HTR-8/SVneo (cell line): ENCODE measurements around the gene ABHD16A.
"Not testable (repeated sequence)": the region's sequence is repeated elsewhere in the genome, so short reads cannot be mapped to it uniquely, and the experiment has no call there.

ENCODE experiments used
- DNase-seq: peaks from one replicate; pipeline ENCODE4 v3.0.0; 2011; ENCODE audit warnings: low spot score, mixed read lengths; ENCODE audit not compliant: insufficient read length
- FAIRE-seq: peaks from 2 replicates; lab custom pipeline; 2011; peaks lifted over from hg19 to GRCh38; lab: Jason Lieb, UNC

ABHD16A gene

DNA sequence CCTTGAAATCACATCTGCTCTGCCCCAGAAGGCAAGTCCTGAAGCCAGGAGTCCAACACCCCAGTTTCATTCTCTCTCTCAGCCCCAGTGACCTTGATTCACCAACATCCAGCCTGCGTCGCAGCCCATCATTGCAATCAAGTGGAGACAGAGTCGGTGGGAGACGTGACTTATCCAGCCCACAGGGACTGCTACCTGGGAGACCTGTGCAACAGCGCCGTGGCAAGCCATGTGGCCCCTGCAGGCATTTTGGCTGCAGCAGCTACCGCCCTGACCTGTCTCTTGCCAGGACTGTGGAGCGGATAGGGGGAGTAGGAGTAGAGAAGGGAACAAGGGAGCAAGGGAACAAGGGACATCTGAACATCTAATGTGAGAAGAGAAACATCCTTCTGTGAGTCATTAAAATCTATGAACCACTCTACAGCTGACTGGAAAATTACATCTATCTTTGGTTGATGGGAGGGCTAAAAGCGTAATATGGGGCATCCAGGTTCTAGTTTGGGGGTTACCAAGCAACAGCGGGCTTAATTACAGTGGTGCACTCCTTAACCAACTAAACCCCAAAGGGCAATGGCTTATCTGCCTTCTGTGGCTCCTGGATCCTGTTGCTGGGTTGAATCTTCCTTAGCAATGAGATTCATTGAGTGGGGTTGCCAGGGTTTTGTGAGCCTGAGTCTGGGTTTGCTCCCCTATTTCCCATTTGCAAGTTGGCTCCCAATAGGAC, 14.5 kb upstream of the ABHD16A start:
- peak; percentile 4 for FAIRE-seq

DNA sequence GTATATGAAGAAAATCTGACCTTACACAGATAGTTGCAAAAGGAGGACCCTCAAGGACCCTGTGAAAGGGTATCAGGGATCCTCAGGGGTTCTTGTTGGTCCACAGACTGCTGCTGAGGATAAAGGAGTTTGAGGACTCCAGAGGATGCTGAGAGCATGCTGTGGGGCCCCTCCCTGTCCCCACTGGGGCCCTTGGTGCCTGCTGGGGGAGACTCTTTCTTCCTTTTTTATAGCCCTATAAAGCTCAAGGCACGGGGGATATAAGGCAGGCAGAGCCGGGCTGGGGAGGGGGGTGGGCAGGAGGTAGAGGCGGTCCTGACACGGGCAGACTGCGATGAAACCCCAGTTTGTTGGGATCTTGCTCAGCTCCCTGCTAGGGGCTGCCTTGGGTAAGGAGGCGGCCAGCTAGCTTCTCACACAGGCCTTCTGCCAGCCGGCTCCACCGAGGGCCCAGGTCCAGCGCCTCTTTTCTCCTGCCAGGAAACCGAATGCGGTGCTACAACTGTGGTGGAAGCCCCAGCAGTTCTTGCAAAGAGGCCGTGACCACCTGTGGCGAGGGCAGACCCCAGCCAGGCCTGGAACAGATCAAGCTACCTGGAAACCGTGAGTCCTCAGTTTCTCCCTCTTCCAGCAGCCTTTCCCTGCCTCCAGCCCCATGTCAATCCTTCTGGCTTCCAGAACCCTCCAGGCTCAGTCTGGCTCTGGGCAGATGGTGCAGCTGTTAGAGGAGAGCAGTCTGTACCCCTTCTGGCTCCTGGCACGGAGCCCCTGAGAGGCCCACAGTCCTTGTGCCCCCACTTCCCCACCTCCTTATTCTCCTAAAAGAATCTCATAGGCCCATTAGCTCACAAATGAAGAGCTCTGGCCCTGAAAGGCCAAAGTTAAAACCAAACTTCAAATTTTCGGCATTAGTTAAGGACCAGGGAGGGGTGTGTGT, 12.2 kb upstream of the ABHD16A start, which contains the start of gene LY6G6D:
Gene LY6G6D (plus strand): TSS at position 327 of the 937 bp plus-strand sequence. CDS start 8 bp downstream, at position 335.
- FAIRE-seq: no peak

More for the DNA sequence above, 14.5 kb upstream of the ABHD16A start:
- DNase-seq: no peak

DNA sequence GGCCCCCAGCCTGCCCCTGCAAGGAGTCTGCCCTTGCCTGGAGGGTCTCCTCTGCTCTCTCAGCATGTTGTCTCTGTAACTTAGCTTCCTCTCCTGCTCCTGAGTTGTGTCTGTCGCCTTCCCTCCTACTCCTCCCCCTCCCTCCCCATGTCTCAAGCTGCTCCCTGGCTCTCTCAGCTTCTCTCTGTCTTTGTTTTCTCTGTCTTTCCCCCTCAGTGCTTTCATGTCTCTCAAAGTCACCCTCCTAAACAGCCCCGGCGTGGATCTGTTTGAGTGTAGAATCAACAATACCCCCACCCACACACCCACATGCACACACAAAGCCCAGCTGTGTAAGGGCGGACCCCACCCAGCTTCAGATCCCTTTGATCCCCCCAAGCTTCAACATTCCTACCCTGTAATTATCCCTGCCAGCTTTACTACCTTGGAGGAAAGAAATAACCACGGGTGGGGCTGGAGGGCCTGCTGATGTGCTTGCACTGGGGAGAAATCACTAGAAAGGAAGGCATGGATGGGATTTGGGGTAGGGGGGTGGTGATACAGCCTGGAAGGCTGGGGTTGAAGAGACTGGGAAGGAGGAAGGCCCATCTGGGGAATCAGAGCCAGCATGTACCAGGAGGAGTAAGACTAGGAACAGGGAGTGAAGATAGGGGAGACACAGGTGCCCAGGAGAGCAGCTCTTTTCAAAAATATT, 11.0 kb upstream of the ABHD16A start:
- FAIRE-seq (no peak), DNase-seq (no peak)

More for the DNA sequence above, 12.2 kb upstream of the ABHD16A start, which contains the start of gene LY6G6D:
- DNase-seq: no peak

DNA sequence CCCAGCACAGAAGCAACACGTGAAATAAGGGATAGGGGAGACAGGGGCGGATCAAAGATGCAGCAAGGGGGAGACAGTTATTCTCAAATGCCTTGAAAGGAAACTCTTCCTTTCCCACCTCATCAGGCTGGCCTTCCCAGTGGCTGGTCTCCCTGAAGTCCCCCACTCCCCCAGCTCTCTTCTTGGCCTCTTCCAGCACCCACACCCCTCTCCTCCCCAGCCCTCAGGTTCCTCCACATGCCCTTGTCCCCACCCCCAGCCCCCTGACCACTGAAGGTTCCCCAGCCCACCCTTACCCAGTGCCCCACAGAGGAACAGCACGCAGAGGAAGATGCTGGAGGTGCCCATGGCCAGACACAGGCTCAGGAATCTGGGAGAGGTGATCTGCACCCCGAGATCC, 10.3 kb upstream of the ABHD16A start:
- DNase-seq: no peak
- FAIRE-seq: no peak

- FAIRE-seq (peak; percentile 54), DNase-seq (no peak)
Measured at GRCh38 chr6:31712296-31712695, 9.2 kb upstream of the ABHD16A start.

GRCh38 chr6:31711233-31711632, 8.1 kb upstream of the ABHD16A start:
- FAIRE-seq: no peak
- no peak for DNase-seq

DNA sequence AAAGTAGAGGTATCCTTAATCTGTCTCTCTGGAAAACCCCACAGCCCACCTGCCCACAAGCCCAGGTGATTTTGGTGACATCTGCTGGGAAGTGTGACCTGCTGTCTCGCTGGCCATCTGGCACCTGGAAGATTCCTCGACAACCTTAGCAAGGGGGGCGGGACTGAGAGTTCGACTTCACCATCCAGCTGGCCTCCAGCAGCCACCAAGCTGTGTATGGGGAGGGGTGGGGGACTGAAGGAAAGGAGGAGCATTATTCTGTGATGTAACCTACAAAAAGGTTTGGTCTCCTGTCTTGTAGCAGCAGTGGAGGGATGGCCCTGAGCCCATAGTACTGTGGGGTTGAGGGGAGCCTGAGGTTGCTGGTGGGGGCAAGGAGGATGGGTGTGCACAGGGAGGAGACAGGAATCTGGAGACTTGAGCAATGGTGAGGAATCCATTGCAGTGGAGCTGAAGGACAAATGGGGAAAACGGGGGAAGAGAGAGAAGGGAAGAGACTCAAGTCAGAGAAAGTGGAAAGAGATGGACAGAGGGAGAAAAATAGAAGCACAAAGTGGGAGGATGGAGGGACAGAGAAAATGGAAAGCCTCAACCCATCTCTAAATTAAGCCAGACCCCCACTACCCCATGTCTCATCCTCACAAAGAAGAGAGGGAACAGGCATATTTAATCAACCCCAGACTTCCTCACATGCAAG, 7.5 kb upstream of the ABHD16A start:
- FAIRE-seq (no peak), DNase-seq (no peak)

DNA sequence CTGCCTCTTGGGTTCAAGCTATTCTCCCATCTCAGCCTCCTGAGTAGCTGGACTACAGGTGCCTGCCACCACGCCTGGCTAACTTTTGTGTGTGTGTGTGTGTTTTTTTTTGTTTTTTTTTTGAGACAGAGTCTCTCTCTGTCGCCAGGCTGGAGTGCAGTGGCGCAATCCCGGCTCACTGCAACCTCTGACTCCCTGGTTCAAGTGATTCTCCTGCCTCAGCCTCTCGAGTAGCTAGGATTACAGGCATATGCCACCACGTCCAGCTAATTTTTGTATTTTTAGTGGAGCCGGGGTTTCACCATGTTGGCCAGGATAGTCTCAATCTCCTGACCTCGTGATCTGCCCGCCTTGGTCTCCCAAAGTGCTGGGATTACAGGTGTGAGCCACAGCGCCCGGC, 6.0 kb upstream of the ABHD16A start:
- DNase-seq, FAIRE-seq: not testable (repeated sequence)

GRCh38 chr6:31708224-31708623, 5.1 kb upstream of the ABHD16A start:
- FAIRE-seq (no peak), DNase-seq (no peak)

- FAIRE-seq (no peak), DNase-seq (no peak)
Measured at GRCh38 chr6:31707701-31708100, 4.6 kb upstream of the ABHD16A start.

DNA sequence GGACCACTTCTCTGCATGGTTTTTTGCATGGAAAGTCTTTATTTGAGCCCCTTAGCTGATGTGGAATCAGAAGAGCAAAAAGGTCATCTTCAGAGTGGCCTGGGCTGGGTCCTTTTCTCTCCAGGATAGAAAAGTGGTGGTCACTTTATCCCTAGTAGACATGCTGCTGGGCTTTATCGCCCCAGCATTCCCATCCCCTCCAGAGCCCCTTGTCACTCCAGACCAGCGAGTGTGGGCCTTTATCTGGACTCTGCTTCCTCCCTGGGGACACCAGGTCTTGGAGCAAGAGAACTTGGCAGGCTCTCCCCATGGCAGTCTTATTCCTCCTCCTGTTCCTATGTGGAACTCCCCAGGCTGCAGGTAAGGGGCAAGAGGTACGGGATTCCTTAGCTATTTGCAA, 3.5 kb upstream of the ABHD16A start, which contains the start of gene LY6G6F:
Gene LY6G6F (plus strand): TSS at position 268 of the 400 bp plus-strand sequence. CDS start 41 bp downstream, at position 309.
- FAIRE-seq: no peak
- no peak for DNase-seq

GRCh38 chr6:31705931-31706330, 2.8 kb upstream of the ABHD16A start:
- FAIRE-seq (no peak), DNase-seq (no peak)

DNA sequence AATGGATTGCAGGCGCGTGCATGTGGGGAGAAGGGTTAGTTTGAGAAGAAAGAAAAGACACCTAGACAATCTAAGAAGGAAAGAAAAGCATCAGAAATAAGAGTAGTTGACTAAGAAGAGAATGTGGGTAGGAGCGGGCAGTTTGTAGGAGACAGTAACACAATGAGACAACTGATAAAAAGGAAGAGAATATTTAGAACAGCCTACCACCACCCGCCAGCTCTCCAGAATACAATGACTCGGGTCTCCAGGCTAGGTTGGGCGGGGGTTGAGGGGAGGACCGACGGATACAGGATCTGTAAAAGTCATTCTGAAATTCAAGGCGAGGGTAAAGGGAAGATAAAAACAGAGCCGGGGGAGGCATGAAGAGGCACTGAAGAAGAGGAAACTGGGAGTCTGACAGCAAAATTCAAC, 712 bp downstream of the ABHD16A start:
- FAIRE-seq (no peak), DNase-seq (no peak)

DNA sequence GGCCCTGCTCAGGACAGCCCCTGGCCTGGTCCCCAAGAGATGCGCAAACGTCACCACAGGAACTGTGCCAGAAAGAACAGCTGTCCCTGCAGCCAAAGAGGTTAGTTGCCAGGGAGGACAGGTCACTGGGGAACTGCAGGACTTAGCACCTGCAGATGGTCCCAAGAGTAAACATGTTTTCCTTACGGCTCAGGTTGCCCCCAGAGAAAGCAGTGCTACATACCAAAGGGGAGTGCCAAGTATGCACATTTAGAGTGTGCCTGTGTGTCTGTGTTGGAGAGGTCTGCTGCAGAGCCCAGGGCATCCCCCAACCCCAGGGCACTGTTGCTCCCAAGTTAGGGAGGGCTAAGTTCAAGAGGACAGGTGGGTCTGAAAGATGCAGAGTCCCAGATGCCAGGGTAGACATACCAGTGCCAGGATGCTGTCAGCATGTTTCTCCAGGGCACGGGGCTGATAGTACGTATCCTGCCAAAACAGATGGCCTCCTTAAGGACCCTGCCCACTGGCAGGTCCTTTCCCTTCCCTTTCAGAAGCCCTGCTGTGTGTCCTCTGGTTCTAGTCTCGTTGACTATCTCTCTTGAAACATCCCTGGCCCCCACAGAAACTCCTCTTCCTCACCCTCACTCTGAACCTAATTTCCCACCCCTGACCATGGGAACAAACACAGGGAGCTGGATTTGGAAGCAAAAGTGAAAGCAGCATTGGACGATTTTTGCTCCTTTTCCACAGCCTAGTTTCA, 1.3 kb downstream of the ABHD16A start:
- DNase-seq (no peak), FAIRE-seq (no peak)

DNA sequence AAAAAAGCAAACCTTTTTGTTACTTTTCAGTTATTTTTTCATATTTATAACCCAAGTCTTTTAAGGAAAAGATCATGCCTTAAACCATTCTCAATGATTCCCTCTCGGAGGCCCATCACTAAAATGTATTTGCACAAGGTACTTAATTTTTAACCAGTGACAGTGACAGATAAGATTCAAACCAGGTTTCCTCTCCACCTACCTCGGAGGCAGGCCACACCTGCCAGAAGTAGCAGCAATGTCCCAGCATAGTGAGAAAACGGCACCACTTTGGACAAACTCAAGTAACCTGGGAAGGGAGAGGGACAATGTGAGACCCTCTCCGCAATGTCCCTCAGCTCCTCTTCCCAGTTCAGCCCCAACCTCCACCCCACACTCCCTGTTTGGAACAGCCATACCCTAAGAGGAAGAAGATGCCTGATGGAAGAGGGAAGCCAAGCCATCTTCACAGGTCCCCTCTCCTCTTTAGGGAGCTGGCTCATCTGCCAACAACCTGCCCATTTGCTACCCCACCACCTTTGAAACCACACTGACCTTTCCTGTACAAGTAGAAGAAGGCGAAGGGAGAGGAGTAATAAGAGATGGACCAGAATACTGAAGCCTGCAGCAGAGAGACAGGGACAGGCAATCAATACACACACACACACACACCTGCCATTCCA, 2.3 kb downstream of the ABHD16A start:
- no peak for FAIRE-seq
- DNase-seq: no peak

GRCh38 chr6:31697555-31697954, 5.6 kb downstream of the ABHD16A start:
- no peak for DNase-seq
- no peak for FAIRE-seq

GRCh38 chr6:31693535-31693934, 9.6 kb downstream of the ABHD16A start:
- DNase-seq (no peak), FAIRE-seq (no peak)

DNA sequence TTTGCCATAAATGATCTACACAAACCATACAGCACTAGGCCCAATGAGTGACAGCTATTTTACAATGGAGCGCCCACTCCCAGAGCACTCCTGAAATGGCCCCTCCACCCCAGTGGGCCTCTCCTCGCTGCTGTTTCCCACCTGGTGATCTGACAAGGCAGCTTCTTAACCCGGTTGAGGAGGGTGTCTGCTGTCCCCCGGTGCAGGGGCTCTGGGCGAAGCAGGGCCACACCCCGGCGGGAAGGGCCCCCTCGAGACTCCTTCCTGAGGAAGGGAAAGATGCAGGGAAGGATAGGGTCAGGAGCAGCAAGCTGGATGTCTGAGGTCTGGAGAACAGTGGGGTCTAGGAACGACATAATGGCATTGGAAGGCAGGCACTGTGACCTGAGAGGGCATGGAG, 10.2 kb downstream of the ABHD16A start:
- DNase-seq (no peak), FAIRE-seq (no peak)

DNA sequence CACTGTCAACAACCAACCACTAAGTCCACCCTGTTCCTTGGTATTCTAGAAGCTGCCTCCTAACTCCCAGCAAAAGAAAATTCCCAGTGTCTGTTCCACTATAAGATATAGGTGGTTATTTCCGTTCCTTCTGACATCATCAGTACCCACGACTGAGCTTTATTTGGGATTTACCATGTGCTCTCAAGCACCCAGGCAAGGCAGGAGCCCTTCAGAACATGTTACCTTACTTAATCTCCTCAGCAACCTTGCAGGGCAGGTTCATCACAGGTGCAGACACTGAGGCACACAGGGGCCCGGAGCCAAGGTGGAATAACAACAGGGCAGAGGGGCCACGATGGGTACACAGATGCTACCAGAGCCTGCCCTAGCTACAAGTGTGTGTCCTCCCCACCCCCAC, 10.8 kb downstream of the ABHD16A start:
- DNase-seq (no peak), FAIRE-seq (no peak)
